ENCODE results near the gene CD1E. TPM values are rescaled to one million over a fixed set of nuclear protein-coding genes. Genes with fewer than 3 reads are reported as not detected.

The CD1E gene
- under 1 TPM in 2 of 4 donors, not detected in 2; 0.13 to 0.34 TPM for polyA plus RNA-seq
- long read RNA-seq, donor 1, result 0 reads
- long read RNA-seq, donor 2, partial matches to known transcripts, result 0 of 1 reads
- long read RNA-seq, donor 2, other reads (novel, unspliced or antisense), result 0 of 1 reads
- long read RNA-seq, donor 3, result 0 reads
- long read RNA-seq, donor 4, result 0 reads
- long read RNA-seq, donor 5, result 0 reads
- long read RNA-seq, donor 6, result 0 reads
- long read RNA-seq, donor 7, result 0 reads
- long read RNA-seq, donor 8, result 0 reads
- long read RNA-seq, donor 9, result 0 reads
- long read RNA-seq, donor 10, partial matches to known transcripts, result 0 of 1 reads
- long read RNA-seq, donor 10, other reads (novel, unspliced or antisense), result 0 of 1 reads

- Histone ChIP-seq H3K27me3 (ENCODE audit: control insufficient read depth in 3 of 3, insufficient read depth in 3 of 3, low read length in 3 of 3) (no peaks in the 10 kb centered on the region), H3K36me3 (ENCODE audit: control insufficient read depth in 3 of 3, insufficient read depth in 2 of 3, low read depth in 1 of 3, low read length in 3 of 3) (no peaks in the 10 kb centered on the region), H3K9me3 (ENCODE audit: control insufficient read depth in 2 of 2, insufficient read depth in 1 of 2, low read depth in 1 of 2, low read length in 1 of 2) (no peaks in the 10 kb centered on the region), H3K4me3 (ENCODE audit: low read depth in 1 of 3, low read length in 3 of 3) (no peak within 1 kb of the TSS), H3K4me1 (ENCODE audit: control insufficient read depth in 3 of 3, insufficient read depth in 2 of 3, low read depth in 1 of 3, low read length in 2 of 3) (no peaks in the 10 kb centered on the region), H3K27ac (ENCODE audit: low read depth in 1 of 3, low read length in 2 of 3) (no peak within 1 kb of the TSS)
- 29 to 41% (median 32%) methylated on average over 6 of the region's 6 CpGs for WGBS, 3 donors
- FAIRE-seq (no peak), DNase-seq (no peak)
These were observed at the start of gene CD1E for GRCh38 chr1:158353303-158354075. Gene CD1E (plus strand): TSS chr1:158353894. CDS start chr1:158353989, 95 bp downstream.

- no peaks in the 10 kb centered on the region for H3K36me3 ChIP-seq (ENCODE audit: control insufficient read depth in 3 of 3, insufficient read depth in 2 of 3, low read depth in 1 of 3, low read length in 3 of 3)
- DNase-seq (no peak), FAIRE-seq (no peak)
- H3K9me3 ChIP-seq (ENCODE audit: control insufficient read depth in 2 of 2, insufficient read depth in 1 of 2, low read depth in 1 of 2, low read length in 1 of 2), result no peaks in the 10 kb centered on the region
- H3K27me3 ChIP-seq (ENCODE audit: control insufficient read depth in 3 of 3, insufficient read depth in 3 of 3, low read length in 3 of 3), result no peaks in the 10 kb centered on the region
- no peak overlapping the region for H3K4me3 ChIP-seq (ENCODE audit: low read depth in 1 of 3, low read length in 3 of 3)
- H3K27ac ChIP-seq (ENCODE audit: low read depth in 1 of 3, low read length in 2 of 3), result no peak overlapping the region
- no peaks in the 10 kb centered on the region for H3K4me1 ChIP-seq (ENCODE audit: control insufficient read depth in 3 of 3, insufficient read depth in 2 of 3, low read depth in 1 of 3, low read length in 2 of 3)
- whole genome bisulfite sequencing, 3 donors, result 72 to 81% (median 75%) methylated on average over 1 of the region's 1 CpG
These were observed 43.1 kb upstream of the CD1E start for GRCh38 chr1:158310623-158311022.

- Histone ChIP-seq H3K4me1 (ENCODE audit: control insufficient read depth in 3 of 3, insufficient read depth in 2 of 3, low read depth in 1 of 3, low read length in 2 of 3) (no peaks in the 10 kb centered on the region), H3K27ac (ENCODE audit: low read depth in 1 of 3, low read length in 2 of 3) (no peak overlapping the region), H3K27me3 (ENCODE audit: control insufficient read depth in 3 of 3, insufficient read depth in 3 of 3, low read length in 3 of 3) (no peaks in the 10 kb centered on the region), H3K36me3 (ENCODE audit: control insufficient read depth in 3 of 3, insufficient read depth in 2 of 3, low read depth in 1 of 3, low read length in 3 of 3) (no peaks in the 10 kb centered on the region), H3K9me3 (ENCODE audit: control insufficient read depth in 2 of 2, insufficient read depth in 1 of 2, low read depth in 1 of 2, low read length in 1 of 2) (no peaks in the 10 kb centered on the region), H3K4me3 (ENCODE audit: low read depth in 1 of 3, low read length in 3 of 3) (no peak overlapping the region)
- DNase-seq (no peak), FAIRE-seq (no peak)
- 67 to 79% (median 77%) methylated on average over 2 of the region's 2 CpGs for WGBS, 3 donors
These were observed 42.6 kb upstream of the CD1E start for GRCh38 chr1:158311066-158311465.

GRCh38 chr1:158323866-158324265 is 29.8 kb upstream of the CD1E start:
- DNase-seq, result no peak

GRCh38 chr1:158324395-158324794 is 29.3 kb upstream of the CD1E start:
- Histone ChIP-seq H3K27ac (ENCODE audit: low read depth in 1 of 3, low read length in 2 of 3) (no peak overlapping the region), H3K36me3 (ENCODE audit: control insufficient read depth in 3 of 3, insufficient read depth in 2 of 3, low read depth in 1 of 3, low read length in 3 of 3) (no peaks in the 10 kb centered on the region), H3K9me3 (ENCODE audit: control insufficient read depth in 2 of 2, insufficient read depth in 1 of 2, low read depth in 1 of 2, low read length in 1 of 2) (no peaks in the 10 kb centered on the region), H3K4me1 (ENCODE audit: control insufficient read depth in 3 of 3, insufficient read depth in 2 of 3, low read depth in 1 of 3, low read length in 2 of 3) (no peaks in the 10 kb centered on the region), H3K27me3 (ENCODE audit: control insufficient read depth in 3 of 3, insufficient read depth in 3 of 3, low read length in 3 of 3) (no peaks in the 10 kb centered on the region), H3K4me3 (ENCODE audit: low read depth in 1 of 3, low read length in 3 of 3) (no peak overlapping the region)
- no peak for DNase-seq
- 77 to 81% (median 79%) methylated on average over 4 of the region's 4 CpGs for WGBS, 3 donors
- no peak for FAIRE-seq

More at GRCh38 chr1:158323866-158324265, 29.8 kb upstream of the CD1E start:
- WGBS, 3 donors, result 56 to 74% (median 72%) methylated on average over 1 of the region's 1 CpG
- Histone ChIP-seq H3K9me3 (ENCODE audit: control insufficient read depth in 2 of 2, insufficient read depth in 1 of 2, low read depth in 1 of 2, low read length in 1 of 2) (no peaks in the 10 kb centered on the region), H3K4me3 (ENCODE audit: low read depth in 1 of 3, low read length in 3 of 3) (no peak overlapping the region), H3K27me3 (ENCODE audit: control insufficient read depth in 3 of 3, insufficient read depth in 3 of 3, low read length in 3 of 3) (no peaks in the 10 kb centered on the region), H3K4me1 (ENCODE audit: control insufficient read depth in 3 of 3, insufficient read depth in 2 of 3, low read depth in 1 of 3, low read length in 2 of 3) (no peaks in the 10 kb centered on the region), H3K36me3 (ENCODE audit: control insufficient read depth in 3 of 3, insufficient read depth in 2 of 3, low read depth in 1 of 3, low read length in 3 of 3) (no peaks in the 10 kb centered on the region), H3K27ac (ENCODE audit: low read depth in 1 of 3, low read length in 2 of 3) (no peak overlapping the region)
- no peak for FAIRE-seq

- DNase-seq (no peak), FAIRE-seq (no peak)
- H3K36me3 ChIP-seq (ENCODE audit: control insufficient read depth in 3 of 3, insufficient read depth in 2 of 3, low read depth in 1 of 3, low read length in 3 of 3), result no peaks in the 10 kb centered on the region
- no peaks in the 10 kb centered on the region for H3K4me1 ChIP-seq (ENCODE audit: control insufficient read depth in 3 of 3, insufficient read depth in 2 of 3, low read depth in 1 of 3, low read length in 2 of 3)
- no peaks in the 10 kb centered on the region for H3K27me3 ChIP-seq (ENCODE audit: control insufficient read depth in 3 of 3, insufficient read depth in 3 of 3, low read length in 3 of 3)
- H3K4me3 ChIP-seq (ENCODE audit: low read depth in 1 of 3, low read length in 3 of 3), result no peak overlapping the region
- H3K27ac ChIP-seq (ENCODE audit: low read depth in 1 of 3, low read length in 2 of 3), result no peak overlapping the region
- no peaks in the 10 kb centered on the region for H3K9me3 ChIP-seq (ENCODE audit: control insufficient read depth in 2 of 2, insufficient read depth in 1 of 2, low read depth in 1 of 2, low read length in 1 of 2)
These were observed 26.2 kb upstream of the CD1E start for GRCh38 chr1:158327481-158327880.

- no peak for FAIRE-seq
- no peaks in the 10 kb centered on the region for H3K4me1 ChIP-seq (ENCODE audit: control insufficient read depth in 3 of 3, insufficient read depth in 2 of 3, low read depth in 1 of 3, low read length in 2 of 3)
- no peak overlapping the region for H3K27ac ChIP-seq (ENCODE audit: low read depth in 1 of 3, low read length in 2 of 3)
- no peaks in the 10 kb centered on the region for H3K36me3 ChIP-seq (ENCODE audit: control insufficient read depth in 3 of 3, insufficient read depth in 2 of 3, low read depth in 1 of 3, low read length in 3 of 3)
- no peaks in the 10 kb centered on the region for H3K27me3 ChIP-seq (ENCODE audit: control insufficient read depth in 3 of 3, insufficient read depth in 3 of 3, low read length in 3 of 3)
- 80 to 86% (median 86%) methylated on average over 3 of the region's 3 CpGs for WGBS, 3 donors
- H3K4me3 ChIP-seq (ENCODE audit: low read depth in 1 of 3, low read length in 3 of 3), result no peak overlapping the region
- H3K9me3 ChIP-seq (ENCODE audit: control insufficient read depth in 2 of 2, insufficient read depth in 1 of 2, low read depth in 1 of 2, low read length in 1 of 2), result no peaks in the 10 kb centered on the region
- DNase-seq, result no peak
These were observed 25.3 kb upstream of the CD1E start for GRCh38 chr1:158328426-158328825.

- no peaks in the 10 kb centered on the region for H3K4me1 ChIP-seq (ENCODE audit: control insufficient read depth in 3 of 3, insufficient read depth in 2 of 3, low read depth in 1 of 3, low read length in 2 of 3)
- no peak for DNase-seq
- WGBS, 3 donors, result 82 to 84% (median 84%) methylated on average over 7 of the region's 7 CpGs
- H3K36me3 ChIP-seq (ENCODE audit: control insufficient read depth in 3 of 3, insufficient read depth in 2 of 3, low read depth in 1 of 3, low read length in 3 of 3), result no peaks in the 10 kb centered on the region
- H3K9me3 ChIP-seq (ENCODE audit: control insufficient read depth in 2 of 2, insufficient read depth in 1 of 2, low read depth in 1 of 2, low read length in 1 of 2), result no peaks in the 10 kb centered on the region
- H3K4me3 ChIP-seq (ENCODE audit: low read depth in 1 of 3, low read length in 3 of 3), result no peak overlapping the region
- no peaks in the 10 kb centered on the region for H3K27me3 ChIP-seq (ENCODE audit: control insufficient read depth in 3 of 3, insufficient read depth in 3 of 3, low read length in 3 of 3)
- no peak for FAIRE-seq
- H3K27ac ChIP-seq (ENCODE audit: low read depth in 1 of 3, low read length in 2 of 3), result no peak overlapping the region
These were observed 24.4 kb upstream of the CD1E start for GRCh38 chr1:158329300-158329699.
